Ovary (tissue), 9 donors: Measurements from ENCODE around the gene PRTG. TPM values are rescaled to one million over a fixed set of nuclear protein-coding genes. Genes with fewer than 3 reads are reported as not detected.

Experiments
- DNase-seq, 5 donors: peaks; one replicate each; pipeline ENCODE4 v3.0.0-alpha.2; 2019 to 2020
- H3K27ac ChIP-seq, 2 donors: fragments of 200-600 bp; one replicate each; pipeline versions ENCODE4 v1.5.1 to v1.8.0; 2019 to 2022
- H3K27me3 ChIP-seq: fragments of 200-600 bp; one replicate; pipeline ENCODE4 v1.8.0; 2022
- H3K36me3 ChIP-seq: fragments of 200-600 bp; sonication (generic); one replicate; pipeline ENCODE4 v1.5.1; 2019
- H3K4me1 ChIP-seq: one replicate; pipeline ENCODE4 v1.8.1; 2013; ENCODE audit warnings: mild to moderate bottlenecking, moderate library complexity; ENCODE audit not compliant: insufficient read depth
- H3K4me3 ChIP-seq: fragments of 200-600 bp; sonication (generic); one replicate; pipeline ENCODE4 v1.5.1; 2017
- H3K9me3 ChIP-seq, 2 donors: fragments of 200-600 bp in 1 of 2; sonication (generic) in 1 of 2; one replicate each; pipeline versions ENCODE4 v1.5.1 to v1.8.1; 2013 to 2019; ENCODE audit warnings: mild to moderate bottlenecking in 1 of 2, moderate library complexity in 1 of 2
- CTCF ChIP-seq, 3 donors: fragments of 450-650 bp in 2 of 3; fragments of 200-600 bp in 1 of 3; IDR thresholded peaks; one replicate each; pipeline versions ENCODE4 v1.5.1 to v1.8.0; 2016 to 2022; ENCODE audit warnings: antibody characterized with exemption in 3 of 3, mild to moderate bottlenecking in 1 of 3
- EP300 ChIP-seq: sonication (generic); formaldehyde crosslinking; IDR thresholded peaks from one replicate; pipeline ENCODE4 v1.6.1; 2017; ENCODE audit warnings: antibody characterized with exemption
- POLR2A ChIP-seq: fragments of 450-650 bp; IDR thresholded peaks from one replicate; pipeline ENCODE4 v1.6.1; 2017; ENCODE audit warnings: antibody characterized with exemption, mild to moderate bottlenecking, moderate library complexity
- WGBS, 3 donors: extraction: QIAGEN DNeasy Blood & Tissue Kit in 1 of 3; methylation state at CpG; one replicate each; pipeline versions ENCODE4 v1.1.5 to v1.1.7; 2013 to 2017; 5-methylcytosine and 5-hydroxymethylcytosine counted together
- intact Hi-C, 4 donors: fragments of 100-400 bp; cut with DNase I; formaldehyde crosslinking; loops; one replicate each; pipeline versions ENCODE4 v1.11.0 to v1.15.1; 2022 to 2023
- polyA plus RNA-seq, 2 donors: library from polyadenylated mRNA; stranded (reverse); fragments of 200-250 nt in 1 of 2; fragments of 350-450 nt in 1 of 2; fragmentation: Illumina TruSeq in 1 of 2; extraction: RNeasy Lipid Tissue Mini Kit (QIAGEN cat#74804) in 1 of 2; gene quantifications; one replicate each; pipeline ENCODE4 v1.2.3, GENCODE V29; 2013 to 2014
- total RNA-seq, 7 donors: library from RNA; depleted of rRNA in 2 of 7; stranded (reverse); fragments of >200 nt in 2 of 7; fragmentation: NEBNext Ultra II Directional in 3 of 7; extraction: Animal tissue kit (Norgen Biotek cat#: 25700) in 3 of 7; gene quantifications; one replicate each; pipeline versions ENCODE4 v1.1.0 to v1.2.4, GENCODE V29; 2016 to 2023
- donor health status: DM: no; HTN: no; CAD: no; lungs with moderate emphysema.
- donor health status: DM: no; HTN: no; CAD: no.
- donor health status: Bipolar disorder and iron deficiency.
- donor health status: DM: yes; HTN: yes; CAD: no.
- donor health status: DM: no; HTN: no; CAD: no.
- donor health status: DM: yes; HTN: yes; CAD: no.

PRTG gene
- total and polyA plus RNA-seq, 9 donors = 1.2 to 9.4 (median 6.1) TPM

GRCh38 chr15:55587321-55588069 is 155.5 kb downstream of the PRTG start:
- Histone ChIP-seq H3K36me3 (no peaks in the 10 kb centered on the region), H3K4me1 (peaks cover 5% of the 10 kb centered on the region), H3K9me3 (no peaks in the 10 kb centered on the region), H3K27me3 (no peaks in the 10 kb centered on the region), H3K4me3 (peak overlapping the region; percentile 70), H3K27ac (peak overlapping the region; percentile 94 to 97)
- DNase-seq = peak in 3 of 5 donors; percentile 32 to 70 (median 49)
- intact Hi-C loops = no loop called here
- 2% methylated on average over 60 to 65 of the region's 65 CpGs for WGBS, 3 donors
- TF ChIP-seq POLR2A (no peak), EP300 (no peak), CTCF (IDR thresholded peaks at IDR 0.05) (no peak)

DNA sequence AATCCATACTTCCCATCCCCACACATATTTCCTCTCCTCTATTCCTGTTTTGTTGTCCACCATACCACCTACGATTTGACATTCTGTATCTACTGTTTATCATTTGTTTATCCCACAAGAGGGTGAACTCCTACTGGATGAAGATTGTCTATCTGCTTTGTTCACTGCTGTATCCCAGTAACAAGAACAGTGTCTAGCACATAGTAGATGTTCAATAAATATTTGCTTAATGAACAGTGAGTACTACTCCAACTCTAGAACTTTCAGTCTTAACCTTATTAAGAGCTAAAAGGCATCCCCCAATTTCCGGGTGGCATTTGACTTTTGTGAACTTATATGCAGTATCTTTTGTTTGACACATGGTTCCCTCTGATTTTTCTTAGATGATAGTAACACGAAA is 156.1 kb downstream of the PRTG start:
- TF ChIP-seq POLR2A = no peak
- TF ChIP-seq EP300 = no peak
- TF ChIP-seq CTCF (IDR thresholded peaks at IDR 0.05) = no peak
- Histone ChIP-seq H3K9me3 (no peaks in the 10 kb centered on the region), H3K4me1 (peaks cover 5% of the 10 kb centered on the region), H3K27ac (no peak overlapping the region), H3K27me3 (no peaks in the 10 kb centered on the region), H3K36me3 (no peaks in the 10 kb centered on the region), H3K4me3 (peak overlapping the region; percentile 70)
- intact Hi-C loops = no loop called here
- DNase-seq = no peak
- 30 to 50% (median 47%) methylated on average over 3 of the region's 3 CpGs for WGBS, 3 donors

- Histone ChIP-seq H3K27ac (no peak overlapping the region), H3K36me3 (no peaks in the 10 kb centered on the region), H3K27me3 (no peaks in the 10 kb centered on the region), H3K4me1 (peaks cover 1% of the 10 kb centered on the region), H3K9me3 (no peaks in the 10 kb centered on the region), H3K4me3 (no peak overlapping the region)
- TF ChIP-seq CTCF (IDR thresholded peaks at IDR 0.05) (no peak), EP300 (no peak), POLR2A (no peak)
- intact Hi-C loops = no loop called here
- DNase-seq = no peak
- 59 to 72% (median 72%) methylated on average over 6 of the region's 6 CpGs for WGBS, 3 donors
Measured at GRCh38 chr15:55576943-55577342, 166.0 kb downstream of the PRTG start.

DNA sequence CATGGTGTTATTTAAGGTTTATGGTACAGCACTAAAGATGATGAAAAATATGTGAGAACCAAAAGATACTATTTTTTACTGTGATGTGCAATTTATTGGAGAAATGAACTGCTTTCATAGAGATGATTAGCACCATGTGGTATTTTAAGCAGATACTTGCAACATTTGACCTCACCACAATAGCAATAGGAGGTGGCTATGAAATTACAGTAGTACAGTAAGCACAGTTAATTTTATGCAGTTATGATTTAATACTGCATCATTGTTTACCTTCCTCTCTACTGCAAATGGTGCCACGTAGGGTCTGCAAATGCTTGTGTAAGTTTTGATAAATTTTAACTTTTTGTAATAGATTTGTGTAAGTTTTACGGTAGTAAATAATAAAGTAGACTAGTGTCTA is 168.9 kb downstream of the PRTG start:
- DNase-seq = no peak
- no peaks in the 10 kb centered on the region for H3K4me1 ChIP-seq
- intact Hi-C loops = no loop called here
- H3K9me3 ChIP-seq = no peaks in the 10 kb centered on the region
- H3K4me3 ChIP-seq = no peak overlapping the region
- no peak overlapping the region for H3K27ac ChIP-seq
- no peaks in the 10 kb centered on the region for H3K36me3 ChIP-seq
- H3K27me3 ChIP-seq = no peaks in the 10 kb centered on the region
- 73 to 96% (median 75%) methylated on average over 2 of the region's 2 CpGs for WGBS, 3 donors
- TF ChIP-seq CTCF (IDR thresholded peaks at IDR 0.05) (no peak), POLR2A (no peak), EP300 (no peak)
